Measurements from ENCODE around the gene NDUFA7. TPM values are rescaled to one million over a fixed set of nuclear protein-coding genes. Genes with fewer than 3 reads are reported as not detected.

Gene NDUFA7
- total and polyA plus RNA-seq, 2 of the 13 experiments (the other 11 are each of a cell fraction or from before 2014, with no cell fraction given): 64.5 to 71.5 TPM

DNA sequence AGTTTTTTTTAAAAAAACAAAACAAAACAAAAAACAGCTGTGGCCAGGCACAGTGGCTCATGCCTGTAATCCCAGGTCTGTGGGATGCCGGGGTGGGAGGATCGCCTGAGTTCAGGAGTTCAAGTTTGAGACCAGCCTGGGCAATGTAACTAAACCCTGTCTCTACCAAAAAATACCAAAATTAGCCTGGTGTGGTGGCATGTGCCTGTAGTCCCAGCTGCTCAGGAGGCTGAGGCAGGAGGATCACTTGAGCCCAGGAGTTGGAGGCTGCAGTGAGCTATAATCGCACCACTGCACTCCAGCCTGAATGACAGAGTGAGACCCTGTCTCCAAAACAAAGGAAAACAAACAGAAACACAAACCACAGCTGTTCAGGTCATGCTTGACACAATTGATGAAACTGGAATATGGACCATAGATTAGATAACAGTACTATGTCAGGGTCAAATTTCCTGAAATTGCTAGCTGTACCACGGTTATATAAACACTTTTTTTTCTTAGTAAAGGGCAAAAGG is 35.9 kb upstream of the NDUFA7 start (continued):
- TF ChIP-seq SPEN (CRISPR knock-in tag; IDR thresholded peaks at IDR 0.05; ENCODE audit: low read depth) (peak; percentile 31; the same call in 1 of the 2 replicates), HOXA3 (CRISPR knock-in tag; IDR thresholded peaks at IDR 0.05) (peak; percentile 65; the same call in 1 of the 2 replicates), NFKBIZ (CRISPR knock-in tag; IDR thresholded peaks at IDR 0.05) (no peak), ZNF629 (CRISPR knock-in tag; conservative IDR thresholded peaks at IDR 0.05) (peak; percentile 46; the same call in 1 of the 2 replicates), MAFF (IDR thresholded peaks at IDR 0.05; ENCODE audit: low read depth, low read length) (no peak), RAD51 (IDR thresholded peaks at IDR 0.05; ENCODE audit: borderline replicate concordance) (no peak), KDM3A (CRISPR knock-in tag; IDR thresholded peaks at IDR 0.05; ENCODE audit: low read depth) (peak; percentile 88), ZNF136 (CRISPR knock-in tag; IDR thresholded peaks at IDR 0.05; ENCODE audit: low read depth) (no peak), ZNF530 (CRISPR knock-in tag; IDR thresholded peaks at IDR 0.05; ENCODE audit: low read depth) (no peak), ZNF232 (CRISPR knock-in tag; IDR thresholded peaks at IDR 0.05; ENCODE audit: borderline replicate concordance) (no peak), TAF1 (CRISPR knock-in tag; IDR thresholded peaks at IDR 0.05) (no peak), ZNF34 (CRISPR knock-in tag; IDR thresholded peaks at IDR 0.05; ENCODE audit: borderline replicate concordance) (no peak), ZNF773 (CRISPR knock-in tag; IDR thresholded peaks at IDR 0.05; ENCODE audit: borderline replicate concordance) (no peak), RFX3 (CRISPR knock-in tag; IDR thresholded peaks at IDR 0.05) (peak; percentile 60), TEAD3 (CRISPR knock-in tag; optimal IDR thresholded peaks at IDR 0.05; ENCODE audit: borderline replicate concordance) (peak; percentile 89), ZFP36L2 (CRISPR knock-in tag; IDR thresholded peaks at IDR 0.05) (no peak), ZNF709 (CRISPR knock-in tag; IDR thresholded peaks at IDR 0.05) (peak; percentile 40; the same call in 1 of the 2 replicates), ATAD3A (CRISPR knock-in tag; IDR thresholded peaks at IDR 0.05) (no peak), SAP130 (CRISPR knock-in tag; IDR thresholded peaks at IDR 0.05; ENCODE audit: low read depth) (peak; percentile 96), HES4 (CRISPR knock-in tag; IDR thresholded peaks at IDR 0.05; ENCODE audit: borderline replicate concordance) (no peak), NRL (CRISPR knock-in tag; IDR thresholded peaks at IDR 0.05; ENCODE audit: borderline replicate concordance) (no peak), ZNF263 (CRISPR knock-in tag; IDR thresholded peaks at IDR 0.05) (no peak)
- TF ChIP-seq, protein P1, sequence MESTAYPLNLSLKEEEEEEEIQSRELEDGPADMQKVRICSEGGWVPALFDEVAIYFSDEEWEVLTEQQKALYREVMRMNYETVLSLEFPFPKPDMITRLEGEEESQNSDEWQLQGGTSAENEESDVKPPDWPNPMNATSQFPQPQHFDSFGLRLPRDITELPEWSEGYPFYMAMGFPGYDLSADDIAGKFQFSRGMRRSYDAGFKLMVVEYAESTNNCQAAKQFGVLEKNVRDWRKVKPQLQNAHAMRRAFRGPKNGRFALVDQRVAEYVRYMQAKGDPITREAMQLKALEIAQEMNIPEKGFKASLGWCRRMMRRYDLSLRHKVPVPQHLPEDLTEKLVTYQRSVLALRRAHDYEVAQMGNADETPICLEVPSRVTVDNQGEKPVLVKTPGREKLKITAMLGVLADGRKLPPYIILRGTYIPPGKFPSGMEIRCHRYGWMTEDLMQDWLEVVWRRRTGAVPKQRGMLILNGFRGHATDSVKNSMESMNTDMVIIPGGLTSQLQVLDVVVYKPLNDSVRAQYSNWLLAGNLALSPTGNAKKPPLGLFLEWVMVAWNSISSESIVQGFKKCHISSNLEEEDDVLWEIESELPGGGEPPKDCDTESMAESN (CRISPR knock-in tag; conservative IDR thresholded peaks at IDR 0.05): 0 out of 2 replicates have a peak, but pooled peaks have one; percentile 21
- TF ChIP-seq, protein P2, sequence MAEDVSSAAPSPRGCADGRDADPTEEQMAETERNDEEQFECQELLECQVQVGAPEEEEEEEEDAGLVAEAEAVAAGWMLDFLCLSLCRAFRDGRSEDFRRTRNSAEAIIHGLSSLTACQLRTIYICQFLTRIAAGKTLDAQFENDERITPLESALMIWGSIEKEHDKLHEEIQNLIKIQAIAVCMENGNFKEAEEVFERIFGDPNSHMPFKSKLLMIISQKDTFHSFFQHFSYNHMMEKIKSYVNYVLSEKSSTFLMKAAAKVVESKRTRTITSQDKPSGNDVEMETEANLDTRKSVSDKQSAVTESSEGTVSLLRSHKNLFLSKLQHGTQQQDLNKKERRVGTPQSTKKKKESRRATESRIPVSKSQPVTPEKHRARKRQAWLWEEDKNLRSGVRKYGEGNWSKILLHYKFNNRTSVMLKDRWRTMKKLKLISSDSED (CRISPR knock-in tag; IDR thresholded peaks at IDR 0.05): no peak
- TF ChIP-seq, protein P3, sequence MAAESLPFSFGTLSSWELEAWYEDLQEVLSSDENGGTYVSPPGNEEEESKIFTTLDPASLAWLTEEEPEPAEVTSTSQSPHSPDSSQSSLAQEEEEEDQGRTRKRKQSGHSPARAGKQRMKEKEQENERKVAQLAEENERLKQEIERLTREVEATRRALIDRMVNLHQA (CRISPR knock-in tag; IDR thresholded peaks at IDR 0.05): no peak
- TF ChIP-seq, protein P4, sequence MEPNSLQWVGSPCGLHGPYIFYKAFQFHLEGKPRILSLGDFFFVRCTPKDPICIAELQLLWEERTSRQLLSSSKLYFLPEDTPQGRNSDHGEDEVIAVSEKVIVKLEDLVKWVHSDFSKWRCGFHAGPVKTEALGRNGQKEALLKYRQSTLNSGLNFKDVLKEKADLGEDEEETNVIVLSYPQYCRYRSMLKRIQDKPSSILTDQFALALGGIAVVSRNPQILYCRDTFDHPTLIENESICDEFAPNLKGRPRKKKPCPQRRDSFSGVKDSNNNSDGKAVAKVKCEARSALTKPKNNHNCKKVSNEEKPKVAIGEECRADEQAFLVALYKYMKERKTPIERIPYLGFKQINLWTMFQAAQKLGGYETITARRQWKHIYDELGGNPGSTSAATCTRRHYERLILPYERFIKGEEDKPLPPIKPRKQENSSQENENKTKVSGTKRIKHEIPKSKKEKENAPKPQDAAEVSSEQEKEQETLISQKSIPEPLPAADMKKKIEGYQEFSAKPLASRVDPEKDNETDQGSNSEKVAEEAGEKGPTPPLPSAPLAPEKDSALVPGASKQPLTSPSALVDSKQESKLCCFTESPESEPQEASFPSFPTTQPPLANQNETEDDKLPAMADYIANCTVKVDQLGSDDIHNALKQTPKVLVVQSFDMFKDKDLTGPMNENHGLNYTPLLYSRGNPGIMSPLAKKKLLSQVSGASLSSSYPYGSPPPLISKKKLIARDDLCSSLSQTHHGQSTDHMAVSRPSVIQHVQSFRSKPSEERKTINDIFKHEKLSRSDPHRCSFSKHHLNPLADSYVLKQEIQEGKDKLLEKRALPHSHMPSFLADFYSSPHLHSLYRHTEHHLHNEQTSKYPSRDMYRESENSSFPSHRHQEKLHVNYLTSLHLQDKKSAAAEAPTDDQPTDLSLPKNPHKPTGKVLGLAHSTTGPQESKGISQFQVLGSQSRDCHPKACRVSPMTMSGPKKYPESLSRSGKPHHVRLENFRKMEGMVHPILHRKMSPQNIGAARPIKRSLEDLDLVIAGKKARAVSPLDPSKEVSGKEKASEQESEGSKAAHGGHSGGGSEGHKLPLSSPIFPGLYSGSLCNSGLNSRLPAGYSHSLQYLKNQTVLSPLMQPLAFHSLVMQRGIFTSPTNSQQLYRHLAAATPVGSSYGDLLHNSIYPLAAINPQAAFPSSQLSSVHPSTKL (CRISPR knock-in tag; IDR thresholded peaks at IDR 0.05): peak; percentile 98

All from HepG2 (cell line).